Measurements from ENCODE around the gene CALHM3. TPM values are rescaled to one million over a fixed set of nuclear protein-coding genes. Genes with fewer than 3 reads are reported as not detected.
"Not testable (repeated sequence)": the region's sequence is repeated elsewhere in the genome, so short reads cannot be mapped to it uniquely, and the experiment has no call there.

CALHM3 gene
- total and polyA plus RNA-seq, 2 experiments from 2014 or later, result 0.14 to 0.19 TPM

DNA sequence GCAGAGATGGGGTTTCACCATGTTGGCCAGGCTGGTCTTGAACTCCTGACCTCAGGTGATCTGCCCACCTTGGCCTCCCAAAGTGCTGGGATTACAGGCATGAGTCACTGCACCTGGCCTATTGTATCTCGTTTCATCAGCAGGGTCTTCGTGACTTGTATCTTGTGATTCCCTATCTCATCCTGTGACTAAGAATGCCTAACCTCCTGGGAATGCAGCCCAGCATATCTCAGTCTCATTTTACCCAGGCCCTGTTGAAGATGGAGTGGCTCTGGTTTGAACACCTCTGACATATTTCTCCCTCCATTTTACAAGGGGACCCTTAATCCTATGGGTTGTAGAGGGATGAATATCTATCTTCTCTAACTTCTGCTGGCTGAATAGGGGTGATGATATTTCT, 48.4 kb upstream of the CALHM3 start:
- not testable (repeated sequence) for H3K36me3 Mint-ChIP-seq (ENCODE audit: low read depth); H3K27ac Mint-ChIP-seq

DNA sequence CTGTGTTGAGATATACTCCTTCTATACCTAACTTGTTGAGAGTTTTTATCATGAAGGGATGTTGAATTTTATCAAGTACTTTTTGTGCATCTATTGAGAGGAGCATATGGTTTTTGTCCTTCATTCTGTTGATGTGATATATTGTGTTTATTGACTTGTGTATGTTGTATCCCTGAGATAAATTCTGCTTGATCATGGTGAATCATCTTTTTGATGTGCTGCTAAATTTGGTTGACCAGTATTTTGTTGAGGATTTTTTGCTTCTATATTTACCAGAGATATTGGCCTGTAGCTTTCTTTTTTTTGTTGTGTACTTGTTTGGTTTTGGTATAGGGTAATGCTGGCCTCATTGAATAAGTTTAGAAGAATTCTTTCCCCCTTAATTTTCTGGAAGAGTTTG, 46.9 kb upstream of the CALHM3 start:
- H3K27me3 ChIP-seq (ENCODE audit: insufficient read depth), result no peaks in the 10 kb centered on the region
- ATAC-seq, result no peak
- H3K36me3 ChIP-seq (ENCODE audit: insufficient read depth), result no peaks in the 10 kb centered on the region
- peaks cover 10% of the 10 kb centered on the region for H3K4me1 Mint-ChIP-seq
- peaks cover 6% of the 10 kb centered on the region for H3K27me3 Mint-ChIP-seq (ENCODE audit: insufficient read depth, low read depth, poor library complexity)
- H3K9me2 ChIP-seq (ENCODE audit: insufficient read depth), result no peaks in the 10 kb centered on the region
- H3K9me3 Mint-ChIP-seq, result peaks cover 22% of the 10 kb centered on the region
- no peaks in the 10 kb centered on the region for H3F3A ChIP-seq (replicated peaks; ENCODE audit: low read depth)
- H2AFZ ChIP-seq, result no peak overlapping the region
- no peak overlapping the region for H3K4me3 Mint-ChIP-seq
- no peak overlapping the region for H3K4me3 ChIP-seq
- no peaks in the 10 kb centered on the region for H4K20me1 ChIP-seq (replicated peaks; ENCODE audit: insufficient read depth)
- DNase-seq (ENCODE audit: low spot score), result no peak
- TF ChIP-seq, protein P1, sequence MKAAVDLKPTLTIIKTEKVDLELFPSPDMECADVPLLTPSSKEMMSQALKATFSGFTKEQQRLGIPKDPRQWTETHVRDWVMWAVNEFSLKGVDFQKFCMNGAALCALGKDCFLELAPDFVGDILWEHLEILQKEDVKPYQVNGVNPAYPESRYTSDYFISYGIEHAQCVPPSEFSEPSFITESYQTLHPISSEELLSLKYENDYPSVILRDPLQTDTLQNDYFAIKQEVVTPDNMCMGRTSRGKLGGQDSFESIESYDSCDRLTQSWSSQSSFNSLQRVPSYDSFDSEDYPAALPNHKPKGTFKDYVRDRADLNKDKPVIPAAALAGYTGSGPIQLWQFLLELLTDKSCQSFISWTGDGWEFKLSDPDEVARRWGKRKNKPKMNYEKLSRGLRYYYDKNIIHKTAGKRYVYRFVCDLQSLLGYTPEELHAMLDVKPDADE (IDR thresholded peaks at IDR 0.05), result no peak
- TF ChIP-seq, protein P2, sequence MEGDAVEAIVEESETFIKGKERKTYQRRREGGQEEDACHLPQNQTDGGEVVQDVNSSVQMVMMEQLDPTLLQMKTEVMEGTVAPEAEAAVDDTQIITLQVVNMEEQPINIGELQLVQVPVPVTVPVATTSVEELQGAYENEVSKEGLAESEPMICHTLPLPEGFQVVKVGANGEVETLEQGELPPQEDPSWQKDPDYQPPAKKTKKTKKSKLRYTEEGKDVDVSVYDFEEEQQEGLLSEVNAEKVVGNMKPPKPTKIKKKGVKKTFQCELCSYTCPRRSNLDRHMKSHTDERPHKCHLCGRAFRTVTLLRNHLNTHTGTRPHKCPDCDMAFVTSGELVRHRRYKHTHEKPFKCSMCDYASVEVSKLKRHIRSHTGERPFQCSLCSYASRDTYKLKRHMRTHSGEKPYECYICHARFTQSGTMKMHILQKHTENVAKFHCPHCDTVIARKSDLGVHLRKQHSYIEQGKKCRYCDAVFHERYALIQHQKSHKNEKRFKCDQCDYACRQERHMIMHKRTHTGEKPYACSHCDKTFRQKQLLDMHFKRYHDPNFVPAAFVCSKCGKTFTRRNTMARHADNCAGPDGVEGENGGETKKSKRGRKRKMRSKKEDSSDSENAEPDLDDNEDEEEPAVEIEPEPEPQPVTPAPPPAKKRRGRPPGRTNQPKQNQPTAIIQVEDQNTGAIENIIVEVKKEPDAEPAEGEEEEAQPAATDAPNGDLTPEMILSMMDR (conservative IDR thresholded peaks at IDR 0.05; ENCODE audit: low read depth in 2 of 2), result no peak
- TF ChIP-seq JUNB (IDR thresholded peaks at IDR 0.05; ENCODE audit: unreplicated experiment) (no peak), POLR2AphosphoS5 (IDR thresholded peaks at IDR 0.05; ENCODE audit: low read depth) (no peak)
- TF ChIP-seq, protein P3, sequence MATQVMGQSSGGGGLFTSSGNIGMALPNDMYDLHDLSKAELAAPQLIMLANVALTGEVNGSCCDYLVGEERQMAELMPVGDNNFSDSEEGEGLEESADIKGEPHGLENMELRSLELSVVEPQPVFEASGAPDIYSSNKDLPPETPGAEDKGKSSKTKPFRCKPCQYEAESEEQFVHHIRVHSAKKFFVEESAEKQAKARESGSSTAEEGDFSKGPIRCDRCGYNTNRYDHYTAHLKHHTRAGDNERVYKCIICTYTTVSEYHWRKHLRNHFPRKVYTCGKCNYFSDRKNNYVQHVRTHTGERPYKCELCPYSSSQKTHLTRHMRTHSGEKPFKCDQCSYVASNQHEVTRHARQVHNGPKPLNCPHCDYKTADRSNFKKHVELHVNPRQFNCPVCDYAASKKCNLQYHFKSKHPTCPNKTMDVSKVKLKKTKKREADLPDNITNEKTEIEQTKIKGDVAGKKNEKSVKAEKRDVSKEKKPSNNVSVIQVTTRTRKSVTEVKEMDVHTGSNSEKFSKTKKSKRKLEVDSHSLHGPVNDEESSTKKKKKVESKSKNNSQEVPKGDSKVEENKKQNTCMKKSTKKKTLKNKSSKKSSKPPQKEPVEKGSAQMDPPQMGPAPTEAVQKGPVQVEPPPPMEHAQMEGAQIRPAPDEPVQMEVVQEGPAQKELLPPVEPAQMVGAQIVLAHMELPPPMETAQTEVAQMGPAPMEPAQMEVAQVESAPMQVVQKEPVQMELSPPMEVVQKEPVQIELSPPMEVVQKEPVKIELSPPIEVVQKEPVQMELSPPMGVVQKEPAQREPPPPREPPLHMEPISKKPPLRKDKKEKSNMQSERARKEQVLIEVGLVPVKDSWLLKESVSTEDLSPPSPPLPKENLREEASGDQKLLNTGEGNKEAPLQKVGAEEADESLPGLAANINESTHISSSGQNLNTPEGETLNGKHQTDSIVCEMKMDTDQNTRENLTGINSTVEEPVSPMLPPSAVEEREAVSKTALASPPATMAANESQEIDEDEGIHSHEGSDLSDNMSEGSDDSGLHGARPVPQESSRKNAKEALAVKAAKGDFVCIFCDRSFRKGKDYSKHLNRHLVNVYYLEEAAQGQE (IDR thresholded peaks at IDR 0.05; ENCODE audit: unreplicated experiment), result no peak
- TF ChIP-seq, protein P4, sequence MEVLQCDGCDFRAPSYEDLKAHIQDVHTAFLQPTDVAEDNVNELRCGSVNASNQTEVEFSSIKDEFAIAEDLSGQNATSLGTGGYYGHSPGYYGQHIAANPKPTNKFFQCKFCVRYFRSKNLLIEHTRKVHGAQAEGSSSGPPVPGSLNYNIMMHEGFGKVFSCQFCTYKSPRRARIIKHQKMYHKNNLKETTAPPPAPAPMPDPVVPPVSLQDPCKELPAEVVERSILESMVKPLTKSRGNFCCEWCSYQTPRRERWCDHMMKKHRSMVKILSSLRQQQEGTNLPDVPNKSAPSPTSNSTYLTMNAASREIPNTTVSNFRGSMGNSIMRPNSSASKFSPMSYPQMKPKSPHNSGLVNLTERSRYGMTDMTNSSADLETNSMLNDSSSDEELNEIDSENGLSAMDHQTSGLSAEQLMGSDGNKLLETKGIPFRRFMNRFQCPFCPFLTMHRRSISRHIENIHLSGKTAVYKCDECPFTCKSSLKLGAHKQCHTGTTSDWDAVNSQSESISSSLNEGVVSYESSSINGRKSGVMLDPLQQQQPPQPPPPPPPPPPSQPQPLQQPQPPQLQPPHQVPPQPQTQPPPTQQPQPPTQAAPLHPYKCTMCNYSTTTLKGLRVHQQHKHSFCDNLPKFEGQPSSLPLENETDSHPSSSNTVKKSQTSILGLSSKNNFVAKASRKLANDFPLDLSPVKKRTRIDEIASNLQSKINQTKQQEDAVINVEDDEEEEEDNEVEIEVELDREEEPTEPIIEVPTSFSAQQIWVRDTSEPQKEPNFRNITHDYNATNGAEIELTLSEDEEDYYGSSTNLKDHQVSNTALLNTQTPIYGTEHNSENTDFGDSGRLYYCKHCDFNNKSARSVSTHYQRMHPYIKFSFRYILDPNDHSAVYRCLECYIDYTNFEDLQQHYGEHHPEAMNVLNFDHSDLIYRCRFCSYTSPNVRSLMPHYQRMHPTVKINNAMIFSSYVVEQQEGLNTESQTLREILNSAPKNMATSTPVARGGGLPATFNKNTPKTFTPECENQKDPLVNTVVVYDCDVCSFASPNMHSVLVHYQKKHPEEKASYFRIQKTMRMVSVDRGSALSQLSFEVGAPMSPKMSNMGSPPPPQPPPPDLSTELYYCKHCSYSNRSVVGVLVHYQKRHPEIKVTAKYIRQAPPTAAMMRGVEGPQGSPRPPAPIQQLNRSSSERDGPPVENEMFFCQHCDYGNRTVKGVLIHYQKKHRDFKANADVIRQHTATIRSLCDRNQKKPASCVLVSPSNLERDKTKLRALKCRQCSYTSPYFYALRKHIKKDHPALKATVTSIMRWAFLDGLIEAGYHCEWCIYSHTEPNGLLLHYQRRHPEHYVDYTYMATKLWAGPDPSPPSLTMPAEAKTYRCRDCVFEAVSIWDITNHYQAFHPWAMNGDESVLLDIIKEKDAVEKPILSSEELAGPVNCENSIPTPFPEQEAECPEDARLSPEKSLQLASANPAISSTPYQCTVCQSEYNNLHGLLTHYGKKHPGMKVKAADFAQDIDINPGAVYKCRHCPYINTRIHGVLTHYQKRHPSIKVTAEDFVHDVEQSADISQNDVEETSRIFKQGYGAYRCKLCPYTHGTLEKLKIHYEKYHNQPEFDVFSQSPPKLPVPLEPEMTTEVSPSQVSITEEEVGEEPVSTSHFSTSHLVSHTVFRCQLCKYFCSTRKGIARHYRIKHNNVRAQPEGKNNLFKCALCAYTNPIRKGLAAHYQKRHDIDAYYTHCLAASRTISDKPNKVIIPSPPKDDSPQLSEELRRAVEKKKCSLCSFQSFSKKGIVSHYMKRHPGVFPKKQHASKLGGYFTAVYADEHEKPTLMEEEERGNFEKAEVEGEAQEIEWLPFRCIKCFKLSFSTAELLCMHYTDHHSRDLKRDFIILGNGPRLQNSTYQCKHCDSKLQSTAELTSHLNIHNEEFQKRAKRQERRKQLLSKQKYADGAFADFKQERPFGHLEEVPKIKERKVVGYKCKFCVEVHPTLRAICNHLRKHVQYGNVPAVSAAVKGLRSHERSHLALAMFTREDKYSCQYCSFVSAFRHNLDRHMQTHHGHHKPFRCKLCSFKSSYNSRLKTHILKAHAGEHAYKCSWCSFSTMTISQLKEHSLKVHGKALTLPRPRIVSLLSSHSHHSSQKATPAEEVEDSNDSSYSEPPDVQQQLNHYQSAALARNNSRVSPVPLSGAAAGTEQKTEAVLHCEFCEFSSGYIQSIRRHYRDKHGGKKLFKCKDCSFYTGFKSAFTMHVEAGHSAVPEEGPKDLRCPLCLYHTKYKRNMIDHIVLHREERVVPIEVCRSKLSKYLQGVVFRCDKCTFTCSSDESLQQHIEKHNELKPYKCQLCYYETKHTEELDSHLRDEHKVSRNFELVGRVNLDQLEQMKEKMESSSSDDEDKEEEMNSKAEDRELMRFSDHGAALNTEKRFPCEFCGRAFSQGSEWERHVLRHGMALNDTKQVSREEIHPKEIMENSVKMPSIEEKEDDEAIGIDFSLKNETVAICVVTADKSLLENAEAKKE (CRISPR knock-in tag; IDR thresholded peaks at IDR 0.05), result no peak
- H3K36me3 Mint-ChIP-seq (ENCODE audit: low read depth), result peaks cover 4% of the 10 kb centered on the region; the same call in 1 of the 3 replicates
- no peaks in the 10 kb centered on the region for H3K79me2 ChIP-seq (replicated peaks; ENCODE audit: insufficient read depth)
- peaks cover under 1% of the 10 kb centered on the region; the same call in 1 of the 2 replicates for H3K4me1 ChIP-seq (ENCODE audit: insufficient read depth)
- H3K27ac Mint-ChIP-seq, result no peak overlapping the region
- no peak overlapping the region for H3K27ac ChIP-seq (ENCODE audit: low read depth)
- H3K4me2 ChIP-seq, result no peak overlapping the region

More for the DNA sequence above, 48.4 kb upstream of the CALHM3 start:
- not testable (repeated sequence) for H3K27me3 Mint-ChIP-seq (ENCODE audit: insufficient read depth, low read depth, poor library complexity); H3K4me1 ChIP-seq (ENCODE audit: insufficient read depth); H3K79me2 ChIP-seq (replicated peaks; ENCODE audit: insufficient read depth); H3K4me3 Mint-ChIP-seq; H3K27me3 ChIP-seq (ENCODE audit: insufficient read depth); H3K27ac ChIP-seq (ENCODE audit: low read depth); H3K9me2 ChIP-seq (ENCODE audit: insufficient read depth); H4K20me1 ChIP-seq (replicated peaks; ENCODE audit: insufficient read depth); H3F3A ChIP-seq (replicated peaks; ENCODE audit: low read depth); H3K36me3 ChIP-seq (ENCODE audit: insufficient read depth); H2AFZ ChIP-seq; H3K4me2 ChIP-seq; H3K4me1 Mint-ChIP-seq; ATAC-seq; H3K4me3 ChIP-seq
- peak; percentile 51 for DNase-seq (ENCODE audit: low spot score)
- peaks cover 31% of the 10 kb centered on the region for H3K9me3 Mint-ChIP-seq

Measured in GM23338 (cell line).